HCT116 (cell line): ENCODE measurements around the gene HOXD11. TPM values are rescaled to one million over a fixed set of nuclear protein-coding genes. Genes with fewer than 3 reads are reported as not detected.

ENCODE experiments used
- ATAC-seq: fragments of 200-7000 bp; cut with Tn5 transposase; 2 replicates; pipeline ENCODE4 v1.9.1; 2020; ENCODE audit warnings: mild to moderate bottlenecking, moderate library complexity
- BruUV-seq: library from RNA; stranded (reverse); fragments of 400-500 nt; replicated peaks from 2 replicates; lab custom pipeline; 2021; lab: Mats Ljungman, UMichigan
- CTCF ChIA-PET: fragments of 300-600 bp; sonication (Branson Sonifier 250); formaldehyde crosslinking; loops from one replicate; lab custom pipeline; 2021; ENCODE audit warnings: antibody characterized with exemption; lab: Charles Lee
- POLR2A ChIA-PET: fragments of 300-600, 350-600 bp; sonication (Branson Sonifier 250); formaldehyde crosslinking; loops from one replicate; lab custom pipeline; 2021; ENCODE audit warnings: antibody characterized with exemption; lab: Charles Lee
- RAD21 ChIA-PET, 2 experiments: fragments of 300-600 bp; sonication (Branson Sonifier 250); formaldehyde crosslinking; loops; one replicate each; lab custom pipeline; 2023; ENCODE audit warnings: low total read pairs in 2 of 2; ENCODE audit not compliant: uncharacterized antibody in 2 of 2, unreplicated experiment in 2 of 2, low non-redundant PET in 1 of 2; lab: Charles Lee
- DNase-seq: peaks from one replicate; pipeline ENCODE4 v3.0.0-alpha.2; 2010; ENCODE audit warnings: low read depth, low spot score
- H2AFZ ChIP-seq: fragments of 200-600 bp; shearing (Covaris generic), sonication (generic); 2 replicates; pipeline ENCODE4 v1.6.1; 2017; ENCODE audit warnings: low read depth, mixed run types, mixed read lengths, antibody characterized with exemption, low read length; ENCODE audit not compliant: poor library complexity, severe bottlenecking
- H3K27ac ChIP-seq: 2 replicates; pipeline ENCODE4 v1.5.1; 2012; ENCODE audit warnings: low read depth, low read length
- H3K27me3 ChIP-seq: fragments of 200-600 bp; sonication (generic); 2 replicates; pipeline ENCODE4 v1.6.1; 2016; ENCODE audit warnings: mixed run types, low read length, mixed read lengths; ENCODE audit not compliant: insufficient read depth
- H3K36me3 ChIP-seq, 2 experiments: fragments of 200-500 bp in 1 of 2; fragments of 200-600 bp in 1 of 2; sonication (Bioruptor generic) in 1 of 2; sonication (generic) in 1 of 2; 2 replicates each; pipeline versions ENCODE4 v1.5.1 to v1.6.1; 2014 to 2016; ENCODE audit warnings: low read length in 2 of 2, inconsistent platforms in 1 of 2, mixed read lengths in 1 of 2, mixed run types in 1 of 2; ENCODE audit not compliant: insufficient read depth in 2 of 2, control insufficient read depth in 1 of 2
- H3K4me1 ChIP-seq, 2 experiments: fragments of 200-600 bp in 1 of 2; sonication (generic) in 1 of 2; 2 replicates each; pipeline versions ENCODE4 v1.5.1 to v1.6.1; 2012 to 2017; ENCODE audit warnings: low read length in 2 of 2, inconsistent platforms in 1 of 2, mild to moderate bottlenecking in 1 of 2, mixed read lengths in 1 of 2, mixed run types in 1 of 2, moderate library complexity in 1 of 2; ENCODE audit not compliant: insufficient read depth in 2 of 2, control insufficient read depth in 1 of 2
- H3K4me2 ChIP-seq: fragments of 200-600 bp; sonication (generic); 2 replicates; pipeline ENCODE4 v1.6.1; 2017; ENCODE audit warnings: mixed run types, low read length, mixed read lengths
- H3K4me3 ChIP-seq, 2 experiments: fragments of 200-600 bp in 1 of 2; sonication (generic) in 1 of 2; replicated peaks in 1 of 2; 2 replicates each; pipeline ENCODE4 v1.5.1; 2011 to 2016; ENCODE audit warnings: low read length in 2 of 2, control low read depth in 1 of 2, low read depth in 1 of 2, mild to moderate bottlenecking in 1 of 2, mixed read lengths in 1 of 2, mixed run types in 1 of 2
- H3K79me2 ChIP-seq: fragments of 200-600 bp; sonication (generic); 2 replicates; pipeline ENCODE4 v1.6.1; 2017; ENCODE audit warnings: mild to moderate bottlenecking, mixed run types, low read length, moderate library complexity, mixed read lengths; ENCODE audit not compliant: insufficient read depth
- H3K9ac ChIP-seq: fragments of 200-600 bp; sonication (generic); 2 replicates; pipeline ENCODE4 v1.6.1; 2016; ENCODE audit warnings: low read length, mixed read lengths
- H3K9me2 ChIP-seq: fragments of 200-600 bp; sonication (generic), shearing (Covaris generic); 2 replicates; pipeline ENCODE4 v1.6.1; 2017; ENCODE audit warnings: mixed run types, mild to moderate bottlenecking, moderate library complexity; ENCODE audit not compliant: insufficient read depth
- H3K9me3 ChIP-seq, 2 experiments: fragments of 200-500 bp in 1 of 2; fragments of 200-600 bp in 1 of 2; sonication (Bioruptor generic) in 1 of 2; sonication (generic) in 1 of 2; 2 replicates each; pipeline ENCODE4 v1.6.1; 2014 to 2017; ENCODE audit warnings: low read length in 2 of 2, mixed read lengths in 2 of 2, inconsistent platforms in 1 of 2, low read depth in 1 of 2, mild to moderate bottlenecking in 1 of 2, mixed run types in 1 of 2, moderate library complexity in 1 of 2; ENCODE audit not compliant: control insufficient read depth in 1 of 2, insufficient read depth in 1 of 2
- H4K20me1 ChIP-seq: fragments of 200-600 bp; sonication (generic), shearing (Covaris generic); 2 replicates; pipeline ENCODE4 v1.6.1; 2017; ENCODE audit warnings: mixed run types, mild to moderate bottlenecking, moderate library complexity; ENCODE audit not compliant: insufficient read depth
- ATF3 ChIP-seq: IDR thresholded peaks from 2 replicates; pipeline ENCODE4 v1.6.1; 2012
- CBX3 ChIP-seq: IDR thresholded peaks from 2 replicates; pipeline ENCODE4 v1.6.1; 2012; ENCODE audit warnings: low read depth
- CEBPB ChIP-seq: IDR thresholded peaks from 2 replicates; pipeline ENCODE4 v1.6.1; 2012; ENCODE audit warnings: low read depth
- EGR1 ChIP-seq: IDR thresholded peaks from 2 replicates; pipeline ENCODE4 v1.6.1; 2012; ENCODE audit warnings: low read depth
- ELF1 ChIP-seq: IDR thresholded peaks from 2 replicates; pipeline ENCODE4 v1.6.1; 2012; ENCODE audit warnings: low read depth, borderline replicate concordance
- EZH2 ChIP-seq: fragments of 200-600 bp; sonication (generic); IDR thresholded peaks from 2 replicates; pipeline ENCODE4 v1.6.1; 2017; ENCODE audit warnings: antibody characterized with exemption, mixed run types
- EZH2phosphoT487 ChIP-seq: fragments of 200-600 bp; IDR thresholded peaks from 2 replicates; pipeline ENCODE4 v1.6.1; 2018; ENCODE audit warnings: antibody characterized with exemption, borderline replicate concordance
- FOSL1 ChIP-seq: IDR thresholded peaks from 2 replicates; pipeline ENCODE4 v1.6.1; 2012; ENCODE audit warnings: low read depth
- POLR2A ChIP-seq: IDR thresholded peaks from 2 replicates; pipeline ENCODE4 v1.7.0; 2011; ENCODE audit warnings: borderline replicate concordance; ENCODE audit not compliant: insufficient read depth, insufficient read length; ENCODE audit errors: extremely low read depth
- POLR2AphosphoS5 ChIP-seq: IDR thresholded peaks from 2 replicates; pipeline ENCODE4 v1.6.1; 2011; ENCODE audit warnings: mild to moderate bottlenecking, low read depth, low read length, moderate library complexity
- RAD21 ChIP-seq: IDR thresholded peaks from 2 replicates; pipeline ENCODE4 v1.6.1; 2012; ENCODE audit warnings: low read depth, mild to moderate bottlenecking
- REST ChIP-seq: IDR thresholded peaks from 2 replicates; pipeline ENCODE4 v1.6.1; 2012; ENCODE audit warnings: low read depth
- SIN3A ChIP-seq: IDR thresholded peaks from 2 replicates; pipeline ENCODE4 v1.6.1; 2012; ENCODE audit warnings: low read depth
- YY1 ChIP-seq: IDR thresholded peaks from 2 replicates; pipeline ENCODE4 v1.6.1; 2011; ENCODE audit warnings: low read length, low read depth, moderate library complexity, mild to moderate bottlenecking; ENCODE audit not compliant: insufficient replicate concordance; ENCODE audit errors: extremely low read depth
- ZFX ChIP-seq: fragments of 450-650 bp; IDR thresholded peaks from 2 replicates; pipeline ENCODE4 v1.6.1; 2017
- ZNF274 ChIP-seq: fragments of 200-500 bp; sonication (Bioruptor generic); IDR thresholded peaks from 2 replicates; pipeline ENCODE4 v1.6.1; 2014; ENCODE audit warnings: mild to moderate bottlenecking, low read depth, low read length, inconsistent platforms
- intact Hi-C: fragments of 100-400 bp; cut with micrococcal nuclease; formaldehyde crosslinking; loops from 2 replicates; pipeline ENCODE4 v1.10.0; 2022
- total RNA-seq: library from RNA; stranded (reverse); gene quantifications from one replicate; pipeline ENCODE4 v1.2.1, GENCODE V29; 2021; ENCODE audit not compliant: unreplicated experiment
- TF ChIP-seq, protein P1 (sequence below), 3 experiments: fragments of 200-600 bp in 1 of 3; sonication (generic) in 1 of 3; IDR thresholded peaks in 2 of 3; conservative IDR thresholded peaks in 1 of 3; 2 replicates each; pipeline ENCODE4 v1.5.1; 2012 to 2017; ENCODE audit warnings: low read depth in 2 of 3, low read length in 2 of 3, antibody characterized with exemption in 1 of 3, borderline replicate concordance in 1 of 3, control low read depth in 1 of 3, mild to moderate bottlenecking in 1 of 3, mixed read lengths in 1 of 3, mixed run types in 1 of 3, moderate library complexity in 1 of 3; ENCODE audit not compliant: insufficient read depth in 1 of 3
- TF ChIP-seq, protein P2 (sequence below): IDR thresholded peaks from 2 replicates; pipeline ENCODE4 v1.6.1; 2012

Gene HOXD11
- total RNA-seq, 1 experiment from 2014 or later = not detected

DNA sequence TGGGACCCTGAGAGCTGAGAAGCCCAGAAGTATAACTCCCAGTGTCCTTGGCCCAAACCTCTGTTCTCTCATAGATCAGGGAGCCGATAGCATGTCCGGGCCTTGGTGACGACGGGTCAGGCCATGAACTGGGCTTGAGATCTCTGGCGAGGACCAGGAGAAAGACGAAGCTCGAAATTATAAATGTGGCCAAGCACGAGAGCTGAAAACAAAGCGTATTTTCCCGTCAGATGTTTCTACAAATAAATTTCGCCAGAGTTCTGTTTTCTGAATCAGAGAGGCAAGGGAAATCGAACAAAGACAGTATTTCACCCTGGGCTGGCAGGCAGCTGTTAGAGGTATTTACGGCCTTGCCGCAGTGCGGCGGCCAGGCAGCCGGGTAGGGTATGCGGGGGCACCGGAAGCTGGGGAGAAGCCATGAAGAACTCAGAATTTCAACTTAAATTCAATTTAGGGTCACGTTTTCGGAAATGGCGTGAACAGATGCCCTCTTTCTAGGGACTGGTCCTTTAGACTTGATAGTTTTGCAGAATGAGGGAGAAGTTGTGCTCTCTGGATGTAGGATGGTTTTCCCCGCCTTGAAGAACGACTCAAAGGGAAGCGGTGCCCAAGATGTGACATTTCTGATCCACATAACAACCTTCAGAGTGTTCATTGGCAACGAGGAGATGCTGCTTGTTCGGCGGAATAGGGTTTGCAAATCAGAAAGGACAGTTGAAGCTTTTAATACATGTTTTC, 32.0 kb downstream of the HOXD11 start:
- ChIA-PET POLR2A (no interaction called here), CTCF (interaction anchor here (1.1 to 6.5 kb wide), 5 partner anchors 8 to 1010 kb away, joined by 3 to 109 read pairs (median 19); partner anchors contain the start of gene HOXD8), RAD21 (interaction anchor here (1.0 to 2.2 kb wide), 3 partner anchors 316 to 417 kb away, joined by 3 to 16 read pairs (median 3); no protein-coding TSS in a partner anchor)
- H3K4me1 ChIP-seq = peaks cover 5 to 22% of the 10 kb centered on the region in 2 experiments; a peak in 3 of 4 replicates
- H3K9ac ChIP-seq = no peak overlapping the region
- intact Hi-C loops = no loop called here
- H3K4me2 ChIP-seq = no peak overlapping the region
- H2AFZ ChIP-seq = no peak overlapping the region
- no peak for TF ChIP-seq POLR2AphosphoS5
- TF ChIP-seq RAD21 = no peak
- TF ChIP-seq ZNF274 = no peak
- no peak for TF ChIP-seq EZH2phosphoT487
- no peak for TF ChIP-seq ATF3
- TF ChIP-seq REST = no peak
- TF ChIP-seq, protein P1, sequence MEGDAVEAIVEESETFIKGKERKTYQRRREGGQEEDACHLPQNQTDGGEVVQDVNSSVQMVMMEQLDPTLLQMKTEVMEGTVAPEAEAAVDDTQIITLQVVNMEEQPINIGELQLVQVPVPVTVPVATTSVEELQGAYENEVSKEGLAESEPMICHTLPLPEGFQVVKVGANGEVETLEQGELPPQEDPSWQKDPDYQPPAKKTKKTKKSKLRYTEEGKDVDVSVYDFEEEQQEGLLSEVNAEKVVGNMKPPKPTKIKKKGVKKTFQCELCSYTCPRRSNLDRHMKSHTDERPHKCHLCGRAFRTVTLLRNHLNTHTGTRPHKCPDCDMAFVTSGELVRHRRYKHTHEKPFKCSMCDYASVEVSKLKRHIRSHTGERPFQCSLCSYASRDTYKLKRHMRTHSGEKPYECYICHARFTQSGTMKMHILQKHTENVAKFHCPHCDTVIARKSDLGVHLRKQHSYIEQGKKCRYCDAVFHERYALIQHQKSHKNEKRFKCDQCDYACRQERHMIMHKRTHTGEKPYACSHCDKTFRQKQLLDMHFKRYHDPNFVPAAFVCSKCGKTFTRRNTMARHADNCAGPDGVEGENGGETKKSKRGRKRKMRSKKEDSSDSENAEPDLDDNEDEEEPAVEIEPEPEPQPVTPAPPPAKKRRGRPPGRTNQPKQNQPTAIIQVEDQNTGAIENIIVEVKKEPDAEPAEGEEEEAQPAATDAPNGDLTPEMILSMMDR (IDR thresholded peaks at IDR 0.05 in 2 of 3, conservative IDR thresholded peaks at IDR 0.05 in 1 of 3; ENCODE audit: borderline replicate concordance in 1 of 3, insufficient read depth in 1 of 3, low read depth in 2 of 3, low read length in 2 of 3) = no peak
- TF ChIP-seq YY1 = no peak
- TF ChIP-seq, protein P2, sequence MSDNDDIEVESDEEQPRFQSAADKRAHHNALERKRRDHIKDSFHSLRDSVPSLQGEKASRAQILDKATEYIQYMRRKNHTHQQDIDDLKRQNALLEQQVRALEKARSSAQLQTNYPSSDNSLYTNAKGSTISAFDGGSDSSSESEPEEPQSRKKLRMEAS = no peak
- TF ChIP-seq SIN3A = no peak
- TF ChIP-seq CBX3 = no peak
- TF ChIP-seq POLR2A = no peak
- no peak for TF ChIP-seq EGR1
- no peak for TF ChIP-seq ELF1
- TF ChIP-seq FOSL1 = no peak
- no peak for TF ChIP-seq CEBPB
- TF ChIP-seq EZH2 = no peak
- TF ChIP-seq ZFX = no peak
- no peak for DNase-seq
- H3K9me3 ChIP-seq = no peaks in the 10 kb centered on the region
- no peaks in the 10 kb centered on the region for H3K36me3 ChIP-seq
- no peaks in the 10 kb centered on the region for H4K20me1 ChIP-seq
- ATAC-seq = no peak
- BruUV-seq = no TSS peak
- H3K9me2 ChIP-seq = no peaks in the 10 kb centered on the region
- H3K27ac ChIP-seq = no peak overlapping the region
- no peak overlapping the region for H3K4me3 ChIP-seq
- H3K79me2 ChIP-seq = no peaks in the 10 kb centered on the region
- H3K27me3 ChIP-seq = no peaks in the 10 kb centered on the region
